ENCODE measurements around the gene SH3BP2.

SH3BP2 gene

GRCh38 chr4:2887343-2887742 is 94.5 kb downstream of the SH3BP2 start:
- DNase-seq = no peak

- DNase-seq = no peak
Observed at GRCh38 chr4:2888886-2889285, 96.0 kb downstream of the SH3BP2 start.

Measured in stimulated activated CD4-positive, alpha-beta T cell treated with anti-CD3 and anti-CD28 coated beads, Interleukin-12 subunit alpha, Interleukin-12 subunit beta, amount 100 ng/mL, for 4 hours (primary cell).